Ovary (tissue), 3 donors: ENCODE measurements around the gene PRPF40A.
"Not testable (repeated sequence)": the region's sequence is repeated elsewhere in the genome, so short reads cannot be mapped to it uniquely, and the experiment has no call there.

Source experiments
- CTCF ChIP-seq, 3 donors: fragments of 450-650 bp in 2 of 3; fragments of 200-600 bp in 1 of 3; IDR thresholded peaks; one replicate each; pipeline versions ENCODE4 v1.5.1 to v1.8.0; 2016 to 2022; ENCODE audit warnings: antibody characterized with exemption in 3 of 3, mild to moderate bottlenecking in 1 of 3
- POLR2A ChIP-seq: fragments of 450-650 bp; IDR thresholded peaks from one replicate; pipeline ENCODE4 v1.6.1; 2017; ENCODE audit warnings: antibody characterized with exemption, mild to moderate bottlenecking, moderate library complexity
- donor health status: DM: no; HTN: no; CAD: no.

- not testable (repeated sequence) for TF ChIP-seq CTCF (IDR thresholded peaks at IDR 0.05); POLR2A
These were observed 30.5 kb upstream of the PRPF40A start for GRCh38 chr2:152747751-152748150.
